GM12878 (cell line): ENCODE data around the gene PIK3R5. TPM values are rescaled to one million over a fixed set of nuclear protein-coding genes. Genes with fewer than 3 reads are reported as not detected.

Experiments
- ATAC-seq: fragments of 200-7000 bp; cut with Tn5 transposase; 3 replicates; pipeline ENCODE4 v1.9.1; 2020; ENCODE audit warnings: mild to moderate bottlenecking, moderate library complexity
- BruUV-seq: library from RNA; stranded (reverse); fragments of 400-500 nt; replicated peaks from 2 replicates; lab custom pipeline; 2021; lab: Mats Ljungman, UMichigan
- CTCF ChIA-PET: fragments of 300-600 bp; sonication (Branson Sonifier 250); formaldehyde crosslinking; extraction: SDS; loops from one replicate; lab custom pipeline; 2021; ENCODE audit warnings: inconsistent platforms; lab: Yijun Ruan, JAX
- POLR2A ChIA-PET: fragments of 350-600 bp; formaldehyde crosslinking; extraction: SDS; loops from one replicate; lab custom pipeline; 2021; ENCODE audit warnings: inconsistent platforms; lab: Charles Lee
- RAD21 ChIA-PET: fragments of 300-600 bp; sonication (Branson Sonifier 250); formaldehyde crosslinking; loops from one replicate; lab custom pipeline; 2023; ENCODE audit warnings: antibody characterized with exemption; ENCODE audit not compliant: unreplicated experiment; lab: Charles Lee
- SMC1A ChIA-PET: fragments of 300-600 bp; sonication (Branson Sonifier 250); formaldehyde crosslinking; loops from one replicate; lab custom pipeline; 2023; ENCODE audit not compliant: unreplicated experiment, uncharacterized antibody; lab: Charles Lee
- DNase-seq: peaks from one replicate; pipeline ENCODE4 v3.0.0-alpha.2; 2011; ENCODE audit warnings: low read depth, low spot score
- FAIRE-seq: peaks from 3 replicates; lab custom pipeline; 2011; peaks lifted over from hg19 to GRCh38; lab: Jason Lieb, UNC
- H2AFZ ChIP-seq: 2 replicates; pipeline ENCODE4 v1.6.0; 2011; ENCODE audit warnings: low read depth, low read length, control low read depth; ENCODE audit not compliant: control insufficient read depth
- H3K27ac ChIP-seq: 2 replicates; pipeline ENCODE4 v1.5.1; 2011; ENCODE audit warnings: control low read depth; ENCODE audit not compliant: control insufficient read depth, insufficient read depth
- H3K27me3 ChIP-seq, 2 experiments: replicated peaks in 1 of 2; 2 replicates each; pipeline versions ENCODE4 v1.6.0 to v1.6.1; 2011; ENCODE audit warnings: low read length in 1 of 2; ENCODE audit not compliant: control insufficient read depth in 2 of 2, insufficient read depth in 2 of 2
- H3K36me3 ChIP-seq, 2 experiments: 2 replicates each; pipeline ENCODE4 v1.5.1; 2011; ENCODE audit warnings: low read length in 1 of 2; ENCODE audit not compliant: control insufficient read depth in 2 of 2, insufficient read depth in 2 of 2
- H3K4me1 ChIP-seq: 2 replicates; pipeline ENCODE4 v1.6.1; 2011; ENCODE audit warnings: mild to moderate bottlenecking, low read length, moderate library complexity, mixed read lengths; ENCODE audit not compliant: control insufficient read depth, insufficient read depth
- H3K4me2 ChIP-seq: 2 replicates; pipeline ENCODE4 v1.6.0; 2011; ENCODE audit warnings: control low read depth; ENCODE audit not compliant: control insufficient read depth, insufficient read depth
- H3K4me3 ChIP-seq: fragments of 200-600 bp; sonication (generic); 2 replicates; pipeline ENCODE4 v1.5.1; 2016
- H3K79me2 ChIP-seq: 2 replicates; pipeline ENCODE4 v1.6.0; 2011; ENCODE audit warnings: low read length; ENCODE audit not compliant: control insufficient read depth, insufficient read depth
- H3K9ac ChIP-seq: 2 replicates; pipeline ENCODE4 v1.8.0; 2011; ENCODE audit warnings: low read length, control low read depth, mixed read lengths; ENCODE audit not compliant: control insufficient read depth, insufficient read depth
- H3K9me3 ChIP-seq: replicated peaks from 3 replicates; pipeline ENCODE4 v1.5.1; 2011; ENCODE audit warnings: mild to moderate bottlenecking, low read length; ENCODE audit not compliant: control insufficient read depth, insufficient read depth
- H4K20me1 ChIP-seq: 2 replicates; pipeline ENCODE4 v1.6.0; 2011; ENCODE audit not compliant: control insufficient read depth, insufficient read depth
- GATAD2B ChIP-seq: fragments of 450-650 bp; conservative IDR thresholded peaks from 2 replicates; pipeline ENCODE4 v1.6.1; 2017; ENCODE audit warnings: low read depth, mild to moderate bottlenecking, moderate library complexity
- HDAC2 ChIP-seq: fragments of 200-600 bp; sonication (generic); IDR thresholded peaks from 2 replicates; pipeline ENCODE4 v1.6.1; 2017
- HDAC6 ChIP-seq: fragments of 200-600 bp; sonication (generic); IDR thresholded peaks from one replicate; pipeline ENCODE4 v1.8.0; 2017; ENCODE audit warnings: antibody characterized with exemption; ENCODE audit not compliant: unreplicated experiment
- HDGF ChIP-seq: fragments of 450-650 bp; IDR thresholded peaks from 2 replicates; pipeline ENCODE4 v1.6.1; 2016; ENCODE audit warnings: antibody characterized with exemption
- IRF3 ChIP-seq: fragments of 450-650 bp; IDR thresholded peaks from 2 replicates; pipeline ENCODE4 v1.6.1; 2014; ENCODE audit warnings: mild to moderate bottlenecking
- JUND ChIP-seq: IDR thresholded peaks from 2 replicates; pipeline ENCODE4 v1.6.1; 2012; ENCODE audit warnings: low read depth, mild to moderate bottlenecking, low read length, improper control_type of control experiment, moderate library complexity
- MEF2A ChIP-seq: IDR thresholded peaks from 2 replicates; pipeline ENCODE4 v1.6.1; 2011; ENCODE audit warnings: low read depth, mild to moderate bottlenecking, low read length, moderate library complexity; ENCODE audit not compliant: insufficient read depth
- NRF1 ChIP-seq: conservative IDR thresholded peaks from 2 replicates; pipeline ENCODE4 v1.6.1; 2011; ENCODE audit warnings: mild to moderate bottlenecking, low read depth, low read length, improper control_type of control experiment
- POLR2A ChIP-seq: IDR thresholded peaks from 2 replicates; pipeline ENCODE4 v1.6.1; 2011; ENCODE audit warnings: low read depth, mild to moderate bottlenecking, low read length
- POLR2AphosphoS5 ChIP-seq: IDR thresholded peaks from 2 replicates; pipeline ENCODE4 v1.6.1; 2011; ENCODE audit warnings: mild to moderate bottlenecking, low read length, inconsistent platforms
- POU2F2 ChIP-seq: IDR thresholded peaks from 3 replicates; pipeline ENCODE4 v1.6.1; 2011; ENCODE audit warnings: low read depth, mild to moderate bottlenecking, low read length, borderline replicate concordance
- RAD21 ChIP-seq: IDR thresholded peaks from 2 replicates; pipeline ENCODE4 v1.6.1; 2011; ENCODE audit warnings: mild to moderate bottlenecking, low read depth, low read length, moderate library complexity; ENCODE audit not compliant: insufficient read depth
- SMAD5 ChIP-seq: IDR thresholded peaks from 2 replicates; pipeline ENCODE4 v1.6.1; 2016; ENCODE audit warnings: antibody characterized with exemption, low read depth
- SMC3 ChIP-seq: IDR thresholded peaks from 2 replicates; pipeline ENCODE4 v1.6.1; 2011; ENCODE audit warnings: low read length, improper control_type of control experiment, borderline replicate concordance
- SUPT20H ChIP-seq: IDR thresholded peaks from 2 replicates; pipeline ENCODE4 v1.6.1; 2011; ENCODE audit warnings: low read depth, mild to moderate bottlenecking, low read length, moderate library complexity, borderline replicate concordance; ENCODE audit not compliant: control insufficient read depth
- SUZ12 ChIP-seq: fragments of 200-600 bp; sonication (generic); IDR thresholded peaks from one replicate; pipeline ENCODE4 v1.6.1; 2018; ENCODE audit warnings: antibody characterized with exemption, mild to moderate bottlenecking; ENCODE audit not compliant: unreplicated experiment
- TCF3 ChIP-seq: IDR thresholded peaks from 2 replicates; pipeline ENCODE4 v1.6.1; 2012; ENCODE audit warnings: low read depth, mild to moderate bottlenecking, low read length, borderline replicate concordance; ENCODE audit not compliant: insufficient read depth
- WGBS: methylation state at CpG from one replicate; pipeline ENCODE4 v1.1.6; 2016; ENCODE audit warnings: low lambda C conversion rate; ENCODE audit not compliant: insufficient replicate concordance, insufficient coverage; ENCODE audit errors: missing lambda C conversion rate; 5-methylcytosine and 5-hydroxymethylcytosine counted together
- in situ Hi-C: fragments of 300-500 bp; cut with MboI; formaldehyde crosslinking; loops from 9 replicates; pipeline ENCODE4 v1.14.3; 2018; ENCODE audit warnings: mixed read lengths
- intact Hi-C: fragments of 100-400 bp; cut with micrococcal nuclease; formaldehyde crosslinking; loops from one replicate; pipeline ENCODE4 v1.14.2; 2022; ENCODE audit not compliant: unreplicated experiment
- polyA plus RNA-seq, 11 experiments: library from polyadenylated mRNA; depleted of rRNA in 4 of 11; unstranded in 6 of 11; stranded (reverse) in 5 of 11; fragments of >200 nt; fragmentation: Nextera tagmentation in 4 of 11; fragmentation: Illumina TruSeq in 1 of 11; extraction: Ambion mirVana in 4 of 11; extraction: Trizol in 1 of 11; gene quantifications; 1 replicate in 1 of 11; 2 replicates in 10 of 11; pipeline versions ENCODE4 v1.2.1 to v1.2.3, GENCODE V29; 2011 to 2016; ENCODE audit warnings: inconsistent platforms in 2 of 11, missing spikeins in 2 of 11, low read depth in 1 of 11
- total RNA-seq, 4 experiments: library from RNA; depleted of rRNA in 3 of 4; stranded (reverse); fragments of >200 nt in 3 of 4; fragmentation: Illumina TruSeq in 1 of 4; extraction: Trizol in 1 of 4; gene quantifications; 2 replicates each; pipeline versions ENCODE4 v1.2.1 to v1.2.3, GENCODE V29; 2013 to 2021

PIK3R5 gene
- total and polyA plus RNA-seq, 10 of the 15 experiments (the other 5 are each of a cell fraction or from before 2014, with no cell fraction given): 9.5 to 50.8 (median 35.5) TPM

- no peak overlapping the region for H3K9ac ChIP-seq
- POLR2A ChIA-PET: interaction anchor here (0.5 kb wide), 1 partner anchor 16 kb away, joined by 4 read pairs; no protein-coding TSS in a partner anchor
- H3K27ac ChIP-seq: no peak overlapping the region
- no peak overlapping the region for H3K4me2 ChIP-seq
- in situ Hi-C loops (no loop called here), intact Hi-C loops (no loop called here)
- H3K27me3 ChIP-seq: no peaks in the 10 kb centered on the region
- H3K4me1 ChIP-seq: no peaks in the 10 kb centered on the region
- TF ChIP-seq POLR2AphosphoS5: peak; percentile 22; the same call in 1 of the 2 replicates
- TF ChIP-seq HDAC6: no peak
- no peak for TF ChIP-seq MEF2A
- TF ChIP-seq POLR2A: peak; percentile 27; the same call in 1 of the 2 replicates
- peaks cover 34 to 44% of the 10 kb centered on the region in 2 experiments; a peak in 3 of 4 replicates for H3K36me3 ChIP-seq
- BruUV-seq: no TSS peak
- ATAC-seq (no peak), FAIRE-seq (no peak), DNase-seq (no peak)
- CTCF ChIA-PET: no interaction called here
- no peak overlapping the region for H3K4me3 ChIP-seq
- H2AFZ ChIP-seq: no peak overlapping the region
- RAD21 ChIA-PET: interaction anchor here (0.6 kb wide), 1 partner anchor 13 kb away, joined by 4 read pairs; no protein-coding TSS in a partner anchor
- no peaks in the 10 kb centered on the region; the same call in 2 of the 3 replicates for H3K9me3 ChIP-seq
- no peaks in the 10 kb centered on the region for H3K79me2 ChIP-seq
- SMC1A ChIA-PET: no interaction called here
- 97% methylated on average over 7 of the region's 7 CpGs for WGBS
- no peaks in the 10 kb centered on the region for H4K20me1 ChIP-seq
Measured at GRCh38 chr17:8881606-8882005, 83.9 kb downstream of the PIK3R5 start.

- no peak overlapping the region for H2AFZ ChIP-seq
- H3K4me1 ChIP-seq: no peaks in the 10 kb centered on the region
- FAIRE-seq: no peak
- DNase-seq: no peak
- H3K9me3 ChIP-seq: no peaks in the 10 kb centered on the region
- ChIA-PET RAD21 (no interaction called here), SMC1A (no interaction called here), CTCF (interaction anchor here (0.6 kb wide), 1 partner anchor 644 kb away, joined by 3 read pairs; no protein-coding TSS in a partner anchor), POLR2A (no interaction called here)
- no peaks in the 10 kb centered on the region for H3K79me2 ChIP-seq
- peaks cover 27 to 36% of the 10 kb centered on the region in 2 experiments; a peak in 3 of 4 replicates for H3K36me3 ChIP-seq
- no TSS peak for BruUV-seq
- no peak overlapping the region for H3K9ac ChIP-seq
- WGBS: 79% methylated on average over 7 of the region's 7 CpGs
- no peaks in the 10 kb centered on the region for H3K27me3 ChIP-seq
- intact Hi-C loops: no loop called here
- in situ Hi-C loops: no loop called here
- no peak overlapping the region for H3K27ac ChIP-seq
- no peaks in the 10 kb centered on the region for H4K20me1 ChIP-seq
- TF ChIP-seq RAD21 (no peak), GATAD2B (no peak), SUPT20H (no peak), NRF1 (no peak), TCF3 (no peak), IRF3 (no peak), POU2F2 (no peak), JUND (no peak), SMAD5 (no peak), HDGF (no peak), HDAC2 (no peak), SUZ12 (no peak), SMC3 (no peak)
- no peak overlapping the region for H3K4me2 ChIP-seq
- no peak overlapping the region for H3K4me3 ChIP-seq
- ATAC-seq: no peak
Measured at GRCh38 chr17:8880466-8880865, 85.0 kb downstream of the PIK3R5 start.
